ENCODE results near the gene CORO2B. TPM values are rescaled to one million over a fixed set of nuclear protein-coding genes. Genes with fewer than 3 reads are reported as not detected.

The CORO2B gene
- total and polyA plus RNA-seq, 10 donors: 0.93 to 8.8 (median 3.6) TPM

- peak; percentile 39 for DNase-seq
- Histone ChIP-seq H3K9me3 (no peaks in the 10 kb centered on the region), H3K36me3 (no peaks in the 10 kb centered on the region), H3K4me3 (no peak overlapping the region), H3K27me3 (replicated peaks in 1 of 7) (peaks cover 0 to 23% (median 0%) of the 10 kb centered on the region in 7 donors), H3K4me1 (peaks cover 13 to 30% (median 22%) of the 10 kb centered on the region in 6 donors), H3K27ac (no peak overlapping the region)
- TF ChIP-seq CTCF (IDR thresholded peaks at IDR 0.05 in 8 of 11, conservative IDR thresholded peaks at IDR 0.05 in 3 of 11) (no peak), POLR2A (IDR thresholded peaks at IDR 0.05) (no peak), POLR2AphosphoS5 (IDR thresholded peaks at IDR 0.05) (no peak)
- WGBS, 5 donors: 57 to 78% (median 68%) methylated on average over 4 of the region's 4 CpGs
- intact Hi-C loops (cut with DNase I; ENCODE audit: low total_unique reads): loop anchor here (5.0 kb wide), 1 partner anchor 115 kb away; no protein-coding TSS in a partner anchor
These were observed 93.5 kb downstream of the CORO2B start for GRCh38 chr15:68672251-68672650.

GRCh38 chr15:68672781-68673205 lies 94.0 kb downstream of the CORO2B start:
- Histone ChIP-seq H3K27ac (no peak overlapping the region), H3K9me3 (no peaks in the 10 kb centered on the region), H3K36me3 (no peaks in the 10 kb centered on the region), H3K27me3 (replicated peaks in 1 of 7) (peaks cover 0 to 23% (median 0%) of the 10 kb centered on the region in 7 donors), H3K4me3 (no peak overlapping the region), H3K4me1 (peaks cover 13 to 30% (median 22%) of the 10 kb centered on the region in 6 donors)
- intact Hi-C loops (cut with DNase I; ENCODE audit: low total_unique reads): loop anchor here (5.0 kb wide), 1 partner anchor 115 kb away; no protein-coding TSS in a partner anchor
- 72 to 86% (median 80%) methylated on average over 4 of the region's 4 CpGs for WGBS, 5 donors
- no peak for TF ChIP-seq CTCF (IDR thresholded peaks at IDR 0.05 in 8 of 11, conservative IDR thresholded peaks at IDR 0.05 in 3 of 11)
- no peak for TF ChIP-seq POLR2AphosphoS5 (IDR thresholded peaks at IDR 0.05)
- no peak for TF ChIP-seq POLR2A (IDR thresholded peaks at IDR 0.05)
- DNase-seq: peak; percentile 42

GRCh38 chr15:68674975-68675374 lies 96.2 kb downstream of the CORO2B start:
- no peak for DNase-seq
- Histone ChIP-seq H3K4me3 (no peak overlapping the region), H3K9me3 (no peaks in the 10 kb centered on the region), H3K4me1 (peaks cover 13 to 30% (median 20%) of the 10 kb centered on the region in 6 donors), H3K27me3 (replicated peaks in 1 of 7) (peaks cover 0 to 23% (median 0%) of the 10 kb centered on the region in 7 donors), H3K27ac (peak overlapping the region in 6 of 8 donors; percentile 14 to 59 (median 40)), H3K36me3 (no peaks in the 10 kb centered on the region)
- TF ChIP-seq POLR2AphosphoS5 (IDR thresholded peaks at IDR 0.05): no peak
- TF ChIP-seq POLR2A (IDR thresholded peaks at IDR 0.05): no peak
- no peak for TF ChIP-seq CTCF (IDR thresholded peaks at IDR 0.05 in 8 of 11, conservative IDR thresholded peaks at IDR 0.05 in 3 of 11)
- 10 to 32% (median 26%) methylated on average over 5 of the region's 5 CpGs for WGBS, 5 donors
- intact Hi-C loops (cut with DNase I; ENCODE audit: low total_unique reads): loop anchor here (5.0 kb wide), 1 partner anchor 118 kb away; no protein-coding TSS in a partner anchor

GRCh38 chr15:68676011-68676605 lies 97.3 kb downstream of the CORO2B start:
- intact Hi-C loops (cut with DNase I; ENCODE audit: low total_unique reads): no loop called here
- Histone ChIP-seq H3K36me3 (no peaks in the 10 kb centered on the region), H3K4me1 (peaks cover 13 to 30% (median 20%) of the 10 kb centered on the region in 6 donors), H3K27ac (peak overlapping the region in 1 of 8 donors; percentile 59), H3K9me3 (no peaks in the 10 kb centered on the region), H3K27me3 (replicated peaks in 1 of 7) (peaks cover 0 to 23% (median 0%) of the 10 kb centered on the region in 7 donors), H3K4me3 (no peak overlapping the region)
- DNase-seq: no peak
- 93 to 98% (median 93%) methylated on average over 7 of the region's 7 CpGs for WGBS, 5 donors
- TF ChIP-seq POLR2AphosphoS5 (IDR thresholded peaks at IDR 0.05): no peak
- no peak for TF ChIP-seq POLR2A (IDR thresholded peaks at IDR 0.05)
- TF ChIP-seq CTCF (IDR thresholded peaks at IDR 0.05 in 8 of 11, conservative IDR thresholded peaks at IDR 0.05 in 3 of 11): no peak
